ENCODE data around the gene GSS.

GSS gene

DNA sequence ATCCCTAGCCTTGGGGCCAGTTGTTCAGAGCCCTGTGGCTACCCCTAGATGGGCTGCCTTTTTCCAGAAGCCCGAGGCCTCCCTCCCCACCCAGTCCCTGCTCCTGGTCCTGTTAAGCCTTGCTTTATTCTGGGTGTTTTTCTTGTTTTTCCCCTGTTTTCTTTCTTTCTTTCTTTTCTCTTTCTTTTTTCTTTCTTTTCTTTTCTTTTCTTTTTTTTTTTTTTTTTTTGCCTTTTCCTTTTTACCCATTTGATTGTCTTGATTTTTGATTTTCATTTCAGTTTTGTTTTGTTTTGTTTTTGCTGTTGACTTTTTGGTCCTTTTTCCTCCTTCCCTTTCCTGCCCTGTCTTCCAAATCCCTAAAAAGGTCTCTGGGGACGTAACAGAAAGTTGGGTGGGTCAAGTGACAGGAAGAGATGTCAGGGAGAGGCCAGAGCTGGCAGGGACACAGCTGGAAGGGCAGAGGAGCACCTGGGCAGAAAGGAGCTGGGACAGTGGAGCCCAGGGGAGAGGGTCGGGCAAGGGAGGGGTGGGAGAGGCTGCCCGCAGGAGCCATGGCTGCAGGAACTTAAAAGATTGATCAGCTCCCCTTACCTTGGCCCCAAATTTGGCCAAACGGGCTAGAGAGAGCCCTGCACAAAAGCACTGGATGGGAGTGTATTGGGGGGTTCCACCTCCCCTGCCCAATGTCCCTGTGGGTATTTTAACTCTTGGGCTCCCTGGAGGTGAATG lies 27.6 kb upstream of the GSS start:
- H3K27ac ChIP-seq (replicated peaks) = no peak overlapping the region
- no peak for TF ChIP-seq CTCF (IDR thresholded peaks at IDR 0.05; ENCODE audit: insufficient read depth, low read length)
- no peak for TF ChIP-seq GABPA (IDR thresholded peaks at IDR 0.05; ENCODE audit: low read depth)
- TF ChIP-seq POLR2AphosphoS5 (IDR thresholded peaks at IDR 0.05; ENCODE audit: low read depth) = no peak
- TF ChIP-seq REST (IDR thresholded peaks at IDR 0.05; ENCODE audit: insufficient replicate concordance, low read depth) = no peak
- TF ChIP-seq SPI1 (IDR thresholded peaks at IDR 0.05; ENCODE audit: borderline replicate concordance, low read depth) = no peak
- H3K27me3 ChIP-seq (ENCODE audit: insufficient read depth, poor library complexity, severe bottlenecking) = no peaks in the 10 kb centered on the region
- no peak overlapping the region for H3K4me3 ChIP-seq (replicated peaks; ENCODE audit: insufficient read depth, low read length)
- DNase-seq (ENCODE audit: low read depth in 1 of 2, low spot score in 1 of 2) = no peak

GRCh38 chr20:34982270-34983088 lies 26.9 kb upstream of the GSS start:
- Histone ChIP-seq H3K27me3 (ENCODE audit: insufficient read depth, poor library complexity, severe bottlenecking) (no peaks in the 10 kb centered on the region), H3K4me3 (replicated peaks; ENCODE audit: insufficient read depth, low read length) (no peak overlapping the region), H3K27ac (replicated peaks) (no peak overlapping the region)
- no peak for DNase-seq (ENCODE audit: low read depth in 1 of 2, low spot score in 1 of 2)
- no peak for TF ChIP-seq REST (IDR thresholded peaks at IDR 0.05; ENCODE audit: insufficient replicate concordance, low read depth)
- TF ChIP-seq POLR2AphosphoS5 (IDR thresholded peaks at IDR 0.05; ENCODE audit: low read depth) = no peak
- no peak for TF ChIP-seq GABPA (IDR thresholded peaks at IDR 0.05; ENCODE audit: low read depth)
- TF ChIP-seq CTCF (IDR thresholded peaks at IDR 0.05; ENCODE audit: insufficient read depth, low read length) = no peak
- TF ChIP-seq SPI1 (IDR thresholded peaks at IDR 0.05; ENCODE audit: borderline replicate concordance, low read depth) = no peak

DNA sequence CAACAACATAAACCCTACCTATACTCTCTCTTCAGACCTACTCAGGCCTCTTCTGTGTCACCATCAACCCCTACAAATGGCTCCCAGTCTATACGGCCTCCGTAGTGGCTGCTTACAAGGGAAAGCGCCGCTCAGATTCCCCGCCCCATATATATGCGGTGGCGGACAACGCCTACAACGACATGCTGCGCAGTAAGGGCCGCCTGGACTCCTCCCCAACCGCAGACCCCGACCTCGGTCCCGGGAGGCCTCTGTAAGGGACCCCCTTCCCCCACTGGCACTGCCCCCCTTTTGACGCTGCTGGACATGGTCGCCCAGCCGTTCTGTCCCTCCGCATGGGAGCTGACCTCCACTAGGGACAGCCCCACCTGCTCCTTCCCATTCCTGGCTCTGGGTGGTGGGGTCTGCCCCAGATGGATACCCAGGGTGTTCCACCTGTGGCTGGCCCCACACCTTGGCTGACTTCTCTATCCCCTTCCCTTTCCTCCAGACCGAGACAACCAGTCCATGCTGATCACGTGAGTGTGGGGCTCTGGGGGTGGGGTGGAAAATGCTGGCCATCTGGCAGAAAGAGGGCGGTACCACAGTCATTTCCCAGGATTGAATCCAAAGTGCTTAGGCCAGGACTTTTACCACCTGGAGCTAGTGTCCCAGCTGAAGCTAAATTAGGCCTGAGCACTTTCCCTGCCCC lies 25.1 kb upstream of the GSS start:
- Histone ChIP-seq H3K27me3 (ENCODE audit: insufficient read depth, poor library complexity, severe bottlenecking) (no peaks in the 10 kb centered on the region), H3K4me3 (replicated peaks; ENCODE audit: insufficient read depth, low read length) (no peak overlapping the region), H3K27ac (replicated peaks) (no peak overlapping the region)
- DNase-seq (ENCODE audit: low read depth in 1 of 2, low spot score in 1 of 2) = no peak
- TF ChIP-seq REST (IDR thresholded peaks at IDR 0.05; ENCODE audit: insufficient replicate concordance, low read depth) = no peak
- no peak for TF ChIP-seq GABPA (IDR thresholded peaks at IDR 0.05; ENCODE audit: low read depth)
- no peak for TF ChIP-seq POLR2AphosphoS5 (IDR thresholded peaks at IDR 0.05; ENCODE audit: low read depth)
- no peak for TF ChIP-seq SPI1 (IDR thresholded peaks at IDR 0.05; ENCODE audit: borderline replicate concordance, low read depth)
- no peak for TF ChIP-seq CTCF (IDR thresholded peaks at IDR 0.05; ENCODE audit: insufficient read depth, low read length)
